ENCODE data around the gene BPHL.
A peak's percentile ranks its signal among the peaks of the same experiment; 100 is the strongest.

BPHL gene

GRCh38 chr6:3117912-3118352, 579 bp upstream of the BPHL start:
- peak overlapping the region in 3 of 5 donors; percentile 66 to 83 (median 74) for H3K9ac ChIP-seq (ENCODE audit: low read length in 5 of 5)
- H3K27ac ChIP-seq (ENCODE audit: low read depth, low read length) = peak overlapping the region; percentile 90
- H3K9me3 ChIP-seq (ENCODE audit: control insufficient read depth in 5 of 5, low read length in 5 of 5) = no peaks in the 10 kb centered on the region
- no peaks in the 10 kb centered on the region for H3K27me3 ChIP-seq (ENCODE audit: control insufficient read depth in 5 of 5, insufficient read depth in 4 of 5, low read length in 5 of 5)
- peaks cover 0 to 28% (median 24%) of the 10 kb centered on the region in 5 donors for H3K36me3 ChIP-seq (ENCODE audit: control insufficient read depth in 5 of 5, insufficient read depth in 5 of 5, low read length in 5 of 5)
- H3K4me1 ChIP-seq (ENCODE audit: control insufficient read depth in 5 of 5, insufficient read depth in 5 of 5, low read length in 5 of 5) = peaks cover 5 to 44% (median 43%) of the 10 kb centered on the region in 5 donors
- H3K4me3 ChIP-seq (ENCODE audit: low read depth in 1 of 5, low read length in 5 of 5) = peak overlapping the region; percentile 64 to 90 (median 85)

GRCh38 chr6:3119040-3119723, 671 bp downstream of the BPHL start:
- H3K4me1 ChIP-seq (ENCODE audit: control insufficient read depth in 5 of 5, insufficient read depth in 5 of 5, low read length in 5 of 5) = peaks cover 5 to 43% (median 41%) of the 10 kb centered on the region in 5 donors
- peak overlapping the region; percentile 90 for H3K27ac ChIP-seq (ENCODE audit: low read depth, low read length)
- peak overlapping the region; percentile 74 to 89 (median 85) for H3K9ac ChIP-seq (ENCODE audit: low read length in 5 of 5)
- no peaks in the 10 kb centered on the region for H3K9me3 ChIP-seq (ENCODE audit: control insufficient read depth in 5 of 5, low read length in 5 of 5)
- peaks cover 0 to 16% (median 12%) of the 10 kb centered on the region in 5 donors for H3K36me3 ChIP-seq (ENCODE audit: control insufficient read depth in 5 of 5, insufficient read depth in 5 of 5, low read length in 5 of 5)
- no peaks in the 10 kb centered on the region for H3K27me3 ChIP-seq (ENCODE audit: control insufficient read depth in 5 of 5, insufficient read depth in 4 of 5, low read length in 5 of 5)
- H3K4me3 ChIP-seq (ENCODE audit: low read depth in 1 of 5, low read length in 5 of 5) = peak overlapping the region; percentile 78 to 90 (median 86)

- Histone ChIP-seq H3K27me3 (ENCODE audit: control insufficient read depth in 5 of 5, insufficient read depth in 4 of 5, low read length in 5 of 5) (no peaks in the 10 kb centered on the region), H3K4me1 (ENCODE audit: control insufficient read depth in 5 of 5, insufficient read depth in 5 of 5, low read length in 5 of 5) (peaks cover 5 to 46% (median 38%) of the 10 kb centered on the region in 5 donors), H3K36me3 (ENCODE audit: control insufficient read depth in 5 of 5, insufficient read depth in 5 of 5, low read length in 5 of 5) (peaks cover 0 to 6% (median 0%) of the 10 kb centered on the region in 5 donors), H3K9ac (ENCODE audit: low read length in 5 of 5) (peak overlapping the region in 1 of 5 donors; percentile 7), H3K4me3 (ENCODE audit: low read depth in 1 of 5, low read length in 5 of 5) (no peak overlapping the region), H3K27ac (ENCODE audit: low read depth, low read length) (peak overlapping the region; percentile 45), H3K9me3 (ENCODE audit: control insufficient read depth in 5 of 5, low read length in 5 of 5) (no peaks in the 10 kb centered on the region)
These were observed 2.2 kb downstream of the BPHL start for GRCh38 chr6:3120765-3121089.

GRCh38 chr6:3122823-3123182, 4.3 kb downstream of the BPHL start:
- Histone ChIP-seq H3K9me3 (ENCODE audit: control insufficient read depth in 5 of 5, low read length in 5 of 5) (no peaks in the 10 kb centered on the region), H3K27me3 (ENCODE audit: control insufficient read depth in 5 of 5, insufficient read depth in 4 of 5, low read length in 5 of 5) (no peaks in the 10 kb centered on the region), H3K9ac (ENCODE audit: low read length in 5 of 5) (no peak overlapping the region), H3K4me3 (ENCODE audit: low read depth in 1 of 5, low read length in 5 of 5) (no peak overlapping the region), H3K4me1 (ENCODE audit: control insufficient read depth in 5 of 5, insufficient read depth in 5 of 5, low read length in 5 of 5) (peaks cover 5 to 32% (median 23%) of the 10 kb centered on the region in 5 donors), H3K36me3 (ENCODE audit: control insufficient read depth in 5 of 5, insufficient read depth in 5 of 5, low read length in 5 of 5) (peaks cover 0 to 3% (median 0%) of the 10 kb centered on the region in 5 donors), H3K27ac (ENCODE audit: low read depth, low read length) (no peak overlapping the region)

GRCh38 chr6:3124667-3125066, 6.2 kb downstream of the BPHL start:
- H3K9me3 ChIP-seq (ENCODE audit: control insufficient read depth in 5 of 5, low read length in 5 of 5) = no peaks in the 10 kb centered on the region
- H3K27ac ChIP-seq (ENCODE audit: low read depth, low read length) = no peak overlapping the region
- H3K4me1 ChIP-seq (ENCODE audit: control insufficient read depth in 5 of 5, insufficient read depth in 5 of 5, low read length in 5 of 5) = peaks cover 0 to 22% (median 13%) of the 10 kb centered on the region in 5 donors
- H3K27me3 ChIP-seq (ENCODE audit: control insufficient read depth in 5 of 5, insufficient read depth in 4 of 5, low read length in 5 of 5) = no peaks in the 10 kb centered on the region
- no peak overlapping the region for H3K9ac ChIP-seq (ENCODE audit: low read length in 5 of 5)
- H3K36me3 ChIP-seq (ENCODE audit: control insufficient read depth in 5 of 5, insufficient read depth in 5 of 5, low read length in 5 of 5) = peaks cover 4 to 19% (median 13%) of the 10 kb centered on the region in 5 donors
- no peak overlapping the region for H3K4me3 ChIP-seq (ENCODE audit: low read depth in 1 of 5, low read length in 5 of 5)

GRCh38 chr6:3125815-3126214, 7.3 kb downstream of the BPHL start:
- Histone ChIP-seq H3K36me3 (ENCODE audit: control insufficient read depth in 5 of 5, insufficient read depth in 5 of 5, low read length in 5 of 5) (peaks cover 6 to 31% (median 25%) of the 10 kb centered on the region in 5 donors), H3K9me3 (ENCODE audit: control insufficient read depth in 5 of 5, low read length in 5 of 5) (no peaks in the 10 kb centered on the region), H3K27ac (ENCODE audit: low read depth, low read length) (peak overlapping the region; percentile 23), H3K9ac (ENCODE audit: low read length in 5 of 5) (peak overlapping the region in 1 of 5 donors; percentile 7), H3K4me3 (ENCODE audit: low read depth in 1 of 5, low read length in 5 of 5) (no peak overlapping the region), H3K27me3 (ENCODE audit: control insufficient read depth in 5 of 5, insufficient read depth in 4 of 5, low read length in 5 of 5) (no peaks in the 10 kb centered on the region), H3K4me1 (ENCODE audit: control insufficient read depth in 5 of 5, insufficient read depth in 5 of 5, low read length in 5 of 5) (peaks cover 0 to 10% (median 5%) of the 10 kb centered on the region in 5 donors)

GRCh38 chr6:3128356-3129108, 10.0 kb downstream of the BPHL start:
- Histone ChIP-seq H3K4me3 (ENCODE audit: low read depth in 1 of 5, low read length in 5 of 5) (peak overlapping the region in 2 of 5 donors; percentile 17 to 35), H3K9ac (ENCODE audit: low read length in 5 of 5) (no peak overlapping the region), H3K27me3 (ENCODE audit: control insufficient read depth in 5 of 5, insufficient read depth in 4 of 5, low read length in 5 of 5) (no peaks in the 10 kb centered on the region), H3K9me3 (ENCODE audit: control insufficient read depth in 5 of 5, low read length in 5 of 5) (no peaks in the 10 kb centered on the region), H3K36me3 (ENCODE audit: control insufficient read depth in 5 of 5, insufficient read depth in 5 of 5, low read length in 5 of 5) (peaks cover 6 to 56% (median 49%) of the 10 kb centered on the region in 5 donors), H3K4me1 (ENCODE audit: control insufficient read depth in 5 of 5, insufficient read depth in 5 of 5, low read length in 5 of 5) (peaks cover 0 to 8% (median 4%) of the 10 kb centered on the region in 5 donors), H3K27ac (ENCODE audit: low read depth, low read length) (no peak overlapping the region)

GRCh38 chr6:3131695-3132094, 13.2 kb downstream of the BPHL start:
- Histone ChIP-seq H3K9me3 (ENCODE audit: control insufficient read depth in 5 of 5, low read length in 5 of 5) (no peaks in the 10 kb centered on the region), H3K4me1 (ENCODE audit: control insufficient read depth in 5 of 5, insufficient read depth in 5 of 5, low read length in 5 of 5) (peaks cover 0 to 8% (median 4%) of the 10 kb centered on the region in 5 donors), H3K4me3 (ENCODE audit: low read depth in 1 of 5, low read length in 5 of 5) (no peak overlapping the region), H3K27ac (ENCODE audit: low read depth, low read length) (no peak overlapping the region), H3K27me3 (ENCODE audit: control insufficient read depth in 5 of 5, insufficient read depth in 4 of 5, low read length in 5 of 5) (no peaks in the 10 kb centered on the region), H3K9ac (ENCODE audit: low read length in 5 of 5) (no peak overlapping the region), H3K36me3 (ENCODE audit: control insufficient read depth in 5 of 5, insufficient read depth in 5 of 5, low read length in 5 of 5) (peaks cover 8 to 80% (median 68%) of the 10 kb centered on the region in 5 donors)

GRCh38 chr6:3133515-3133914, 15.0 kb downstream of the BPHL start:
- no peak overlapping the region for H3K4me3 ChIP-seq (ENCODE audit: low read depth in 1 of 5, low read length in 5 of 5)
- no peak overlapping the region for H3K27ac ChIP-seq (ENCODE audit: low read depth, low read length)
- no peaks in the 10 kb centered on the region for H3K9me3 ChIP-seq (ENCODE audit: control insufficient read depth in 5 of 5, low read length in 5 of 5)
- no peak overlapping the region for H3K9ac ChIP-seq (ENCODE audit: low read length in 5 of 5)
- H3K36me3 ChIP-seq (ENCODE audit: control insufficient read depth in 5 of 5, insufficient read depth in 5 of 5, low read length in 5 of 5) = peaks cover 14 to 94% (median 82%) of the 10 kb centered on the region in 5 donors
- no peaks in the 10 kb centered on the region for H3K27me3 ChIP-seq (ENCODE audit: control insufficient read depth in 5 of 5, insufficient read depth in 4 of 5, low read length in 5 of 5)
- H3K4me1 ChIP-seq (ENCODE audit: control insufficient read depth in 5 of 5, insufficient read depth in 5 of 5, low read length in 5 of 5) = peaks cover 0 to 9% (median 2%) of the 10 kb centered on the region in 5 donors
